GM19395 (cell line): Measurements from ENCODE around the gene ARFGAP2.
"Not testable (repeated sequence)": the region's sequence is repeated elsewhere in the genome, so short reads cannot be mapped to it uniquely, and the experiment has no call there.

ENCODE experiments used
- ATAC-seq: cut with Tn5 transposase; IDR thresholded peaks from one replicate; pipeline ENCODE4 v1.9.1; 2021; ENCODE audit warnings: mild to moderate bottlenecking, moderate library complexity; ENCODE audit not compliant: unreplicated experiment

Gene ARFGAP2

DNA sequence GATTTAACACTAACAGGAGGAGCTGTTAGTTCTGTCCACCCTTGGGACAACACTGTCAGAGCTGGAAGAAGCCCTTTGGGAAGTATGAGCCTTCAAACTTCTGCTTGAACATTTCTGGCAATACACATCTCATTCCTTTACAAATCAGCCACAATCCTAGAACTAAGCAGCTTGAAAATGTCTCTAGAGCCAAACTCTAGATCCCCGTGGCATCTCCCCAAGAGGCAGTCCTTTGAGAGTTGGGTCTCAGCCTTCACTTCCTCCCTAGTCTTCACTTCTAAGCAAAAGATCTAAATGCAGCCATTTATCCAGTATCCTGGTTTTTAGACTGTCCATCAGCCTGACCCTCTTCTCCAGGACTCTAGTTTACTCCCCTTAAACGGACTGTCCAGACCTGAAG lies 26.9 kb downstream of the ARFGAP2 start:
- no peak for ATAC-seq

- no peak for ATAC-seq
Observed at GRCh38 chr11:47148903-47149531, 27.7 kb downstream of the ARFGAP2 start.

DNA sequence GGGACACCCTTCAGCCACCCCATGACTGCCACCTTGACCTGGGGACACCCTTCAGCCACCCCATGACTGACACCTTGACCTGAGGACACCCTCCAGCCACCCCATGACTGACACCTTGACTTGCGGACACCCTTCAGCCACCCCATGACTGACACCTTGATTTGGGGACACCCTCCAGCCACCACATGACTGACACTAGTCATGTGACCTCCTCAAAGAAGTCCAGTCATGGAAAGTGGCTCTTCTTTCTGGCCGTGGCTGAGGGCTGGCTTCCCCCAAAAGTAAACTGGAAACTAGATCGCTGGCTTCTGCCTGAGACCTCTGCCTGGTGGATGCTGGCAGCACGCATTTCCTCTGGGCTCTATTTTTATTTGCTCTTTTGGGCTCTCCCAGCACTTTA lies 28.4 kb downstream of the ARFGAP2 start:
- no peak for ATAC-seq

- ATAC-seq: no peak
Observed at GRCh38 chr11:47147681-47148080, 29.0 kb downstream of the ARFGAP2 start.

DNA sequence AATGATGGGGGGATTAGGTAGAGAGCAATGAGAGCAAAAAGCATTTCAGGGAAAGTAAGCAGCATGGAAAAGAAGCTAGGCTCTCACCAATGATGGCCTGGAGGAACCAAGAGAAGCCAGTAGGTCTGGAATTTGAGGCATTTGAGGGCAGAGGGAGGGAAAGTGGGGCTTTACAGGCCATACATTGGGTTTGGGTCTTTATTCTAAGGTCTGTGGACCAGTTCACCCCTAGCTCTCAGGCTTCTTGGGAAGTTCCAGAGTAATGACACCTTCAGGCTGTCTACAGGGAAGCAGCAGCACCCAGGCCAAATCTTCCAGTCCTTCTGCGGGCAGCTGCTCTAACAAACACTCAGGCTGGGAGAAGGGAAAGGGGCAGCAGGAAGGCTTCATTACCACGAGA lies 29.4 kb downstream of the ARFGAP2 start:
- ATAC-seq: no peak

DNA sequence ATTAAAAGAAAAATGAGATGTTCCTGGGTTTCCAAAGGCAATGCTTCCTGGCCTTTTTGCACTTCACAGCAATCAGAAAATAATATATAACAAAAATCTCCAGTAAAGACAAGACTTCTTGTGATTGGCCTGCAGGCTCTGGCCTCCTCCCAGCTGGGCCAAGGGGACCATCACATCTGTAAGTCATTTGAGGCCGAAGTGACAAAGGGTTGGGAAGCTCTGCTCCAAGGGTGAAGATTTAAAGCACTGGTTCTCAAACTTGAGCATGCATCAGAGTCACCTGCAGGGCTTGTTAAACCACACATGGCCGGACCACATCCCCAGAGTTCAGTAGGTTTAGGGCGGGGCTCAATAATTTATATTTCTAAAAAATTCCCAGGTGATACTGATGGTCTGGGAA lies 32.1 kb downstream of the ARFGAP2 start:
- no peak for ATAC-seq

GRCh38 chr11:47143322-47143721 lies 33.4 kb downstream of the ARFGAP2 start:
- ATAC-seq: no peak

GRCh38 chr11:47139878-47140277 lies 36.8 kb downstream of the ARFGAP2 start:
- ATAC-seq: no peak

GRCh38 chr11:47137476-47137875 lies 39.2 kb downstream of the ARFGAP2 start:
- no peak for ATAC-seq

DNA sequence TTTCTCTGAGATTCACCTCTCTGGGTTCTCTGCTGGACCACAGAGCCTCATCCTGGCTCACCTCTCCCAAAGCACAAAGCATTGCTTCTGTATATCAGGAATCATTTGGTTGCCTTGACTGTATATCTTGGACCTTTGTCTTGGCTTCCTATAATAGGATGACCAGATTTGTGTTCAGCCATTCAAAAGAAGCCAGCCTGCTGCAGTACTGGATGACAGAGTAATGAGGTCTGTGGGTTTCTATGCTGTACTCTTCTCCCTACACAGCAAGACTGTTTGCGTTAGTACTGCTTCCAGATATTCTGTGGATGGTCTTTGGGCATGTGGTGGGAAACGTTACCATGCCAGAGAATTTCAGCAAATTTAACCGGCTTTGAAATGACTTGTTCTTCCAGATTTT lies 39.8 kb downstream of the ARFGAP2 start:
- no peak for ATAC-seq

- no peak for ATAC-seq
Observed at GRCh38 chr11:47136327-47136726, 40.4 kb downstream of the ARFGAP2 start.

GRCh38 chr11:47132981-47133380 lies 43.7 kb downstream of the ARFGAP2 start:
- no peak for ATAC-seq

DNA sequence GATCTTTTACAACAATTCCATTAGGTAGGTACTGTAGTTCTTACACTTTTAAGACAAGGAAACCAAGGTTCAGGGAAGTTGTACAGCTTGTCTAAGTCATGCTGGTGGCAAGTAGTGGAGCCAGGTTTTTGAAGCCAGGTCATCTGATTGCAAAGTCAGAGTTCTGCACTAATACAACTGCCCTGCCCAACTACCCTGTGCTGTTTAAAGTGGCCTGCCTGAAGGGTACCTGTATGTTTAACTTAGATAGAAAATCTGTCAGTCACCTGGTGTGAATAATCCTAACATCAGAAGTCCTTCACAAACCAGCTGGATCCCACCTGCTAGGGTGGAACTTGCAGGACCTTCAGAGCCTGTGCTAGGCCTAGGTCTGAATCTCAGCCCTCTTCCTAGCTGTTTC lies 44.2 kb downstream of the ARFGAP2 start:
- ATAC-seq: no peak

- ATAC-seq: no peak
Observed at GRCh38 chr11:47131136-47131535, 45.5 kb downstream of the ARFGAP2 start.

DNA sequence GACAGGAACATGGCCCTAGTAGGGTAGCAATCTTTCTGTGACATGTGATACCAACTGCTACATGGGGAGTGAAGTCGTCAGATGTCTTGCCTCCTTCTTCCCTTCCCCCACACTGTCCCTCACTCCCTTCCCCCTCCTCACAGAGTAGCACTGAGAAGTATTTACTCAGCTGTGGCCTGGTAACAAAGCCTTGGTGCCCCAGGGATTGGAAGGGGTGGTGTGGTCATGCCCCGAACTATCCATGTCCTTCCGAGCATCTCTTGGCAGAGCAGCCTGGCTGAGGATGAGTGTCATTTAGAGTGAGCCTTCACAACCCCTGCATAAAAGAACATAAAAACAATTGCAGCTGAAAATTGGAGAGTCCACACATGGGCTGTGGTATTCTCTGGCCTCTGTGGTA lies 46.1 kb downstream of the ARFGAP2 start:
- no peak for ATAC-seq

GRCh38 chr11:47127213-47127612 lies 49.5 kb downstream of the ARFGAP2 start:
- ATAC-seq: no peak

- ATAC-seq: no peak
Observed at GRCh38 chr11:47125083-47125482, 51.6 kb downstream of the ARFGAP2 start.

GRCh38 chr11:47124675-47125074 lies 52.0 kb downstream of the ARFGAP2 start:
- ATAC-seq: no peak

DNA sequence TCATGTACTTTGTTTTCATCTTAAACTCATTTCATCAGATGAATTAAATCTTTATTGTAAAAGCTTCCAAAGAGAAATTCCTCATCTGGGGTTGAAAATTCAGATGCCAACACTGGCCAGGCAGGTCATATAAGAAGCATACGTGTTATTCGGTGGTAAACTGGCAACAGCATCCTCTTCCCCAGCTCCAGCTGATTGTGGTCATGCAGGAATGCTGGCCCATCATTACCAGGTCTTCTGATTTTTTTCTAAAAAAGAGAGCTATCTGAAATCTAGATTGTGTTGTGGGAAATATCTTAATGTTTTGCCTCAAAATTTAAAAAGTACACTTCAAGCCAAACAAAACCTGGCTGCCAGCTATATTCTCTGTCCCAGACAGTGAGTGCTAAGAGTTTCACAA lies 53.6 kb downstream of the ARFGAP2 start:
- ATAC-seq: no peak

DNA sequence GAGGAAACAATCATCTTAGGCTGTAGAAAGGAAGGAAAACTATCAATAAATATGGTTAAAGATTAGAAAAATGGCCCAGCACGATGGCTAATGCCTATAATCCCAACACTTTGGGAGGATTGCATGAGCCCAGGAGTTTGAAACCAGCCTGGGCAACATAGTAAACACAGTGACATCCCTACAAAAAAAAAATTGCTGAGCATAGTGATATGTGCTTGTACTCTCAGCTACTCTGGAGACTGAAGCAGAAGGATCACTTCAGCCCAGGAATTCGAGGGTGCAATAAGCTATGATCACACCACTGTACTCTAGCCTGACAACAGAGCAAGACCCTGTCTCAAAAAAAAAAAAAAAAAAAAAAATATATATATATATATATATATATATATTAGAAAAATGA lies 54.9 kb downstream of the ARFGAP2 start:
- ATAC-seq: no peak

DNA sequence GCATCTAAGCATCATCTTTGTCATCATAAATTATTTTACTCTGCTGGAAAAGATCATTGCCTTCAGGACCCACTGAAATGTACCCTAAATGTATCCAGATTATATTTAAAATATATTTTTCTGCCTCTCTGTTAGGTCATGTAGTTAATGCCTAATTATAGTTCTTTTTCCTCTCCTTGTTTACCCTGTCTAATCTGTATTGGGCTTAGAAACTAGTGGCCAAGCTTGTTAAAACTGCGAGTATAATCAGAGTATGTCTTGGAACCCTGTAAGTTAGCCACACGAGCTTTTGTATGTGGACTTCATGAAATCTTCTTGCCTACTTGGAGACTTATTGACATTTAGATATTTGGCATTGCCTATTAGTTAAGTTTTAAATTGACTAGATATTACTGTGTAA lies 55.6 kb downstream of the ARFGAP2 start:
- no peak for ATAC-seq

GRCh38 chr11:47118958-47119688 lies 57.6 kb downstream of the ARFGAP2 start:
- ATAC-seq: not testable (repeated sequence)
